ENCODE results near the gene YIPF7.

YIPF7 gene

GRCh38 chr4:44651425-44651824 is at the start of gene YIPF7:
TSS of gene YIPF7 (minus strand) at chr4:44651625. CDS start at chr4:44650100, 1,525 bp downstream.
- DNase-seq: no peak
- intact Hi-C loops (cut with DNase I): no loop called here

GRCh38 chr4:44701037-44701436 is 49.6 kb upstream of the YIPF7 start:
- intact Hi-C loops (cut with DNase I): no loop called here
- DNase-seq: no peak

- no peak for DNase-seq
- intact Hi-C loops (cut with DNase I): no loop called here
Measured at GRCh38 chr4:44700427-44700826, 49.0 kb upstream of the YIPF7 start.

- DNase-seq: no peak
- intact Hi-C loops (cut with DNase I): no loop called here
Measured at GRCh38 chr4:44684648-44685047, 33.2 kb upstream of the YIPF7 start.

GRCh38 chr4:44679060-44679459 is 27.6 kb upstream of the YIPF7 start:
- no peak for DNase-seq
- intact Hi-C loops (cut with DNase I): no loop called here

- peak; percentile 79 to 98 (median 89) for DNase-seq
- intact Hi-C loops (cut with DNase I): no loop called here
Measured at GRCh38 chr4:44678094-44679041, 26.9 kb upstream of the YIPF7 start, which contains the start of gene GUF1. TSS of gene GUF1 (plus strand) at chr4:44678420. CDS start at chr4:44678623, 203 bp downstream.

GRCh38 chr4:44675366-44675765 is 23.9 kb upstream of the YIPF7 start:
- intact Hi-C loops (cut with DNase I): no loop called here
- no peak for DNase-seq

- intact Hi-C loops (cut with DNase I): no loop called here
Measured at GRCh38 chr4:44674471-44674870, 23.0 kb upstream of the YIPF7 start.

GRCh38 chr4:44671636-44672035 is 20.2 kb upstream of the YIPF7 start:
- no peak for DNase-seq
- intact Hi-C loops (cut with DNase I): no loop called here

More at GRCh38 chr4:44674471-44674870, 23.0 kb upstream of the YIPF7 start:
- no peak for DNase-seq

GRCh38 chr4:44670506-44671199 is 19.2 kb upstream of the YIPF7 start:
- intact Hi-C loops (cut with DNase I): no loop called here
- DNase-seq: no peak

GRCh38 chr4:44668526-44668925 is 17.1 kb upstream of the YIPF7 start:
- no peak for DNase-seq
- intact Hi-C loops (cut with DNase I): no loop called here

- DNase-seq: peak in 1 of 10 donors; percentile 55
- intact Hi-C loops (cut with DNase I): no loop called here
Measured at GRCh38 chr4:44663539-44664263, 12.3 kb upstream of the YIPF7 start.

GRCh38 chr4:44662623-44663005 is 11.2 kb upstream of the YIPF7 start:
- intact Hi-C loops (cut with DNase I): no loop called here
- DNase-seq: no peak

- intact Hi-C loops (cut with DNase I): no loop called here
- DNase-seq: no peak
Measured at GRCh38 chr4:44661940-44662622, 10.7 kb upstream of the YIPF7 start.

GRCh38 chr4:44660396-44660795 is 9.0 kb upstream of the YIPF7 start:
- no peak for DNase-seq
- intact Hi-C loops (cut with DNase I): no loop called here

- no peak for DNase-seq
- intact Hi-C loops (cut with DNase I): no loop called here
Measured at GRCh38 chr4:44652002-44652401, 577 bp upstream of the YIPF7 start.

GRCh38 chr4:44646151-44646550 is 5.3 kb downstream of the YIPF7 start:
- no peak for DNase-seq

GRCh38 chr4:44638091-44638490 is 13.3 kb downstream of the YIPF7 start:
- DNase-seq: no peak
- intact Hi-C loops (cut with DNase I): no loop called here

More at GRCh38 chr4:44646151-44646550, 5.3 kb downstream of the YIPF7 start:
- intact Hi-C loops (cut with DNase I): no loop called here

GRCh38 chr4:44632733-44633132 is 18.7 kb downstream of the YIPF7 start:
- peak in 2 of 10 donors; percentile 34 to 69 for DNase-seq

GRCh38 chr4:44632089-44632488 is 19.3 kb downstream of the YIPF7 start:
- intact Hi-C loops (cut with DNase I): loop anchor here (5.0 kb wide), 1 partner anchor 1500 kb away; no protein-coding TSS in a partner anchor
- no peak for DNase-seq

More at GRCh38 chr4:44632733-44633132, 18.7 kb downstream of the YIPF7 start:
- intact Hi-C loops (cut with DNase I): loop anchor here (5.0 kb wide), 1 partner anchor 1500 kb away; no protein-coding TSS in a partner anchor
